NCI-H446 (cell line): ENCODE measurements around the gene SEPHS1.
"Not testable (repeated sequence)": the region's sequence is repeated elsewhere in the genome, so short reads cannot be mapped to it uniquely, and the experiment has no call there.

ENCODE experiments used
- DNase-seq, 2 experiments: peaks; one replicate each; lab custom pipeline; 2025; lab: John Stamatoyannopoulos, UW

The SEPHS1 gene

GRCh38 chr10:13282348-13282747, 65.7 kb downstream of the SEPHS1 start:
- not testable (repeated sequence) for DNase-seq

DNA sequence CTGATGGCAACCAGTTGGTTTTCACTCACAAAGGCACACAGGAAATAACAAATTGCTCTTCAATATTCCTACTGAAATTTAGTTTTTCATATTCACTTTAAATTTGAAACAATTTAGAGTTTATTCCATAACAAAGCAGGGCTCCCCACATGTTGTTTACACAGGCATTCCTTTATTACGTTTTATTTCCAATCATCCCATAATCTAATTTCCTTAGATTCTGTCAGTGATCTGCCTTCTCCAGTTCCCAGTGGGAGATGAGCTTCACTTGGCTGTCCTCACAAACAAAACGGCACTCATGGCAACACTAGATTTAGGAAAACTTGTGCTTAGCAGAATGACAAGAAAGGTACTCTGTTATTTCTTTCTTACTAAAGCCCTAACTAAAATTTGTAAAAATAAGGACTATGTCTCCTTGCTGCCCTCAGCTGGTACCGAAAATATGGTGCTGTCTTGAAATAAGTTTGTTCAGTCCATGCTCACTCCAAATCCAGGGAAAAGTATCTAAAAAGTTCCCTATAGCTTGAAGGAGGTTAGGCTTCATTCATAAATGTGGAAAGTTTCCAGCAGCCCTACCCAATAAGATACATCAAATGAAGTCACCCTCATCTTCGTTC, 71.2 kb downstream of the SEPHS1 start:
- no peak for DNase-seq

DNA sequence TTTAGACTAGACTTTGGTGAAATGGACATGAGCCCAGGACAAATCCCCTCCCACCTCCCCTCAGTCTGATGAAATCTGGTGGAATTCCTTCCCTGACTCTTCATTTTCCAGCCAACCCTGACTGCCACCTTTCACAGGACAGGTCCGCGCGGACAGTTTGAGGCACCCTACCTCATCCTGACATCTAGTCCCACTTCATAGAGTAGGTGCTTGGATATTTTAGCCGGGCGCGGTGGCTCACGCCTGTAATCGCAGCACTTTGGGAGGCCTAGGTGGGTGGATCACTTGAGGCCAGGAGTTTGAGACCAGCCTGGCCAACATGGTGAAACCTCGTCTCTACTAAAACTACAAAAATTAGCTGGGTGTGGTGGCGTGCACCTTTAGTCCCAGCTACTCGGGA, 71.9 kb downstream of the SEPHS1 start:
- DNase-seq = not testable (repeated sequence)

DNA sequence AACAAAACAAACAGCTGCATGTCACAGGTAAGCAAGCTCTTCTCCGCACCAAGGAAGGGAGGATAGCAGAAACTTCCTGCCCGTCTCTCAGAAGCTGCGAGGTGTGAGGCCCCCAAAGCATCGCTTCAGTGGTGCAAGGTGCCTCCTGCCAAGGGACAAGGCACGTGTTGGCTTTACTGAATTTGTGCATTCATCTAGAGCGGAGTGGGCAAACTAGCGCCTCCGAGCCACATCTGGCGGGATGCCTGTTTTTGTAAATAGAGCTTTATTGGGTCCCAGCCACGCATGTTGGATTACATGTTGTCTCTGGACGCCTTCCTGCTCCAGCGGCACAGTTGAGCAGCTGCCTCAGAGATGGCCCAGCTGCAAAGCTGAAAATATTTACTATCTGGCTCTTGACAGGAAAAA, 75.9 kb downstream of the SEPHS1 start:
- DNase-seq = peak in 1 of 2 experiments; percentile 54

- DNase-seq = peak in 1 of 2 experiments; percentile 3
These were observed 76.4 kb downstream of the SEPHS1 start for GRCh38 chr10:13271552-13272163.

DNA sequence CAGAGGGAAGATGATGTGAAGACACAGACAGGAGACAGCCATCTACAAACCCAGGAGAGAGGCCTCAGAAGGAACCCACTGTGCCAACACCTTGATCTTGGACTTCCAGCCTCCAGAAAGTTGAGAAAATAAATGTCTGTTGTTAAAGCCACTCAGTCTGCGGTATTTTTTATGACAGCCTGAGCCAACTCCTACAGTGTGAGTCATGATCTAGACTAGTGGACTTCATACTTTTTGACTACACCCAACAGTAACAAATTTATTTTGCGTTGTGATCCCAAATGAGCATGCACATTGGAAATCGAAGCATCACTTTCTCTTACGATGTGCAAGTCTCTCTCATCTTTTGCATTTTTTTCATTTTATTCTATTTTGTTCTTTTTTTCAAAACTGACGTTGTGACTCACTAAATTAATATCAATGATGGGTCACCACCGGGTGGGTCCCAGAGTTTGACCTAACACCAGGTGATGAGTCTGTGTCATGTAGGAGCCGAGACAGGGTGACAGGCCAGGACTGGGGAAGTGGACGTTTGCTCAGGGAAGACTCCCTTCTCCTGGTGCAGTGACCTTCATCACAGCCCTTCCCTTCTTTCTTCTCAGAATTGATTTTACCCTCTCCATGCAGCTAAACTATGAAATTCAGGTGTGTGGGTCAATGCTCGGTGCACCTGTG, 77.1 kb downstream of the SEPHS1 start:
- no peak for DNase-seq

GRCh38 chr10:13268841-13269240, 79.3 kb downstream of the SEPHS1 start:
- no peak for DNase-seq

GRCh38 chr10:13268310-13268709, 79.8 kb downstream of the SEPHS1 start:
- no peak for DNase-seq
